Sigmoid colon (tissue), 7 donors: Measurements from ENCODE around the gene LILRB2. TPM values are rescaled to one million over a fixed set of nuclear protein-coding genes. Genes with fewer than 3 reads are reported as not detected.
A peak's percentile ranks its signal among the peaks of the same experiment; 100 is the strongest.

Experiments
- DNase-seq: peaks from one replicate; pipeline ENCODE4 v3.0.0-alpha.2; 2019
- H3K27ac ChIP-seq, 4 donors: fragments of 200-600 bp; sonication (generic); one replicate each; pipeline ENCODE4 v1.5.1; 2016 to 2019; ENCODE audit warnings: mild to moderate bottlenecking in 1 of 4
- H3K27me3 ChIP-seq, 3 donors: fragments of 200-600 bp; sonication (generic); one replicate each; pipeline ENCODE4 v1.5.1; 2019; ENCODE audit warnings: mild to moderate bottlenecking in 1 of 3
- H3K36me3 ChIP-seq, 4 donors: fragments of 200-600 bp; sonication (generic); one replicate each; pipeline ENCODE4 v1.5.1; 2016 to 2019
- H3K4me1 ChIP-seq, 4 donors: fragments of 200-600 bp; sonication (generic); one replicate each; pipeline ENCODE4 v1.5.1; 2017 to 2019
- H3K4me3 ChIP-seq, 4 donors: fragments of 200-600 bp; sonication (generic); one replicate each; pipeline ENCODE4 v1.5.1; 2017 to 2019; ENCODE audit warnings: mild to moderate bottlenecking in 2 of 4, moderate library complexity in 1 of 4
- H3K9me3 ChIP-seq, 4 donors: fragments of 200-600 bp in 3 of 4; sonication (generic) in 3 of 4; one replicate each; pipeline versions ENCODE4 v1.5.1 to v1.6.1; 2013 to 2019
- EP300 ChIP-seq, 4 donors: sonication (generic); formaldehyde crosslinking; IDR thresholded peaks; one replicate each; pipeline ENCODE4 v1.6.1; 2017; ENCODE audit warnings: antibody characterized with exemption in 4 of 4
- POLR2A ChIP-seq, 2 donors: fragments of 450-650 bp; IDR thresholded peaks; one replicate each; pipeline ENCODE4 v1.6.1; 2016; ENCODE audit warnings: antibody characterized with exemption in 2 of 2, mild to moderate bottlenecking in 2 of 2, moderate library complexity in 2 of 2
- POLR2AphosphoS5 ChIP-seq, 4 donors: sonication (generic); formaldehyde crosslinking; IDR thresholded peaks; one replicate each; pipeline ENCODE4 v1.6.1; 2017; ENCODE audit warnings: antibody characterized with exemption in 4 of 4
- WGBS, 2 donors: extraction: QIAGEN DNeasy Blood & Tissue Kit; methylation state at CpG; one replicate each; pipeline ENCODE4 v1.1.7; 2013; 5-methylcytosine and 5-hydroxymethylcytosine counted together
- intact Hi-C: fragments of 100-400 bp; cut with DNase I; formaldehyde crosslinking; loops from one replicate; pipeline ENCODE4 v1.15.1; 2023
- polyA plus RNA-seq, 3 donors: library from polyadenylated mRNA; stranded (reverse); fragments of 200-250 nt; gene quantifications; one replicate each; pipeline ENCODE4 v1.2.3, GENCODE V29; 2013
- total RNA-seq, 4 donors: library from RNA; depleted of rRNA; stranded (reverse); fragments of >200 nt; gene quantifications; one replicate each; pipeline ENCODE4 v1.1.0, GENCODE V29; 2016
- TF ChIP-seq, protein P1 (sequence below), 4 experiments: fragments of 450-650 bp in 3 of 4; fragments of 200-600 bp in 1 of 4; IDR thresholded peaks; one replicate each; pipeline ENCODE4 v1.5.1; 2016 to 2019; ENCODE audit warnings: antibody characterized with exemption in 4 of 4, mild to moderate bottlenecking in 3 of 4, moderate library complexity in 2 of 4
- donor health status: healthy with polysubstance abuse.
- donor health status: Bipolar disorder and iron deficiency.
- donor health status: healthy.

The LILRB2 gene
- total and polyA plus RNA-seq, 7 donors, result 2.4 to 5.9 (median 3.6) TPM

- H3K27me3 ChIP-seq, result peaks cover 8 to 48% (median 16%) of the 10 kb centered on the region in 3 donors
- H3K27ac ChIP-seq, result peak overlapping the region in 1 of 4 donors; percentile 14
- TF ChIP-seq POLR2A (IDR thresholded peaks at IDR 0.05) (no peak), POLR2AphosphoS5 (IDR thresholded peaks at IDR 0.05) (no peak), EP300 (IDR thresholded peaks at IDR 0.05) (no peak)
- TF ChIP-seq, protein P1, sequence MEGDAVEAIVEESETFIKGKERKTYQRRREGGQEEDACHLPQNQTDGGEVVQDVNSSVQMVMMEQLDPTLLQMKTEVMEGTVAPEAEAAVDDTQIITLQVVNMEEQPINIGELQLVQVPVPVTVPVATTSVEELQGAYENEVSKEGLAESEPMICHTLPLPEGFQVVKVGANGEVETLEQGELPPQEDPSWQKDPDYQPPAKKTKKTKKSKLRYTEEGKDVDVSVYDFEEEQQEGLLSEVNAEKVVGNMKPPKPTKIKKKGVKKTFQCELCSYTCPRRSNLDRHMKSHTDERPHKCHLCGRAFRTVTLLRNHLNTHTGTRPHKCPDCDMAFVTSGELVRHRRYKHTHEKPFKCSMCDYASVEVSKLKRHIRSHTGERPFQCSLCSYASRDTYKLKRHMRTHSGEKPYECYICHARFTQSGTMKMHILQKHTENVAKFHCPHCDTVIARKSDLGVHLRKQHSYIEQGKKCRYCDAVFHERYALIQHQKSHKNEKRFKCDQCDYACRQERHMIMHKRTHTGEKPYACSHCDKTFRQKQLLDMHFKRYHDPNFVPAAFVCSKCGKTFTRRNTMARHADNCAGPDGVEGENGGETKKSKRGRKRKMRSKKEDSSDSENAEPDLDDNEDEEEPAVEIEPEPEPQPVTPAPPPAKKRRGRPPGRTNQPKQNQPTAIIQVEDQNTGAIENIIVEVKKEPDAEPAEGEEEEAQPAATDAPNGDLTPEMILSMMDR (IDR thresholded peaks at IDR 0.05), result no peak
- 66 to 77% methylated on average over 19 of the region's 19 CpGs for WGBS, 2 donors
- no peaks in the 10 kb centered on the region for H3K9me3 ChIP-seq
- no peaks in the 10 kb centered on the region for H3K4me1 ChIP-seq
- peak; percentile 40 for DNase-seq
- no peaks in the 10 kb centered on the region for H3K36me3 ChIP-seq
- peak overlapping the region in 2 of 4 donors; percentile 16 to 32 for H3K4me3 ChIP-seq
- intact Hi-C loops, result no loop called here
Measured at GRCh38 chr19:54256250-54257115, 24.4 kb downstream of the LILRB2 start.

DNA sequence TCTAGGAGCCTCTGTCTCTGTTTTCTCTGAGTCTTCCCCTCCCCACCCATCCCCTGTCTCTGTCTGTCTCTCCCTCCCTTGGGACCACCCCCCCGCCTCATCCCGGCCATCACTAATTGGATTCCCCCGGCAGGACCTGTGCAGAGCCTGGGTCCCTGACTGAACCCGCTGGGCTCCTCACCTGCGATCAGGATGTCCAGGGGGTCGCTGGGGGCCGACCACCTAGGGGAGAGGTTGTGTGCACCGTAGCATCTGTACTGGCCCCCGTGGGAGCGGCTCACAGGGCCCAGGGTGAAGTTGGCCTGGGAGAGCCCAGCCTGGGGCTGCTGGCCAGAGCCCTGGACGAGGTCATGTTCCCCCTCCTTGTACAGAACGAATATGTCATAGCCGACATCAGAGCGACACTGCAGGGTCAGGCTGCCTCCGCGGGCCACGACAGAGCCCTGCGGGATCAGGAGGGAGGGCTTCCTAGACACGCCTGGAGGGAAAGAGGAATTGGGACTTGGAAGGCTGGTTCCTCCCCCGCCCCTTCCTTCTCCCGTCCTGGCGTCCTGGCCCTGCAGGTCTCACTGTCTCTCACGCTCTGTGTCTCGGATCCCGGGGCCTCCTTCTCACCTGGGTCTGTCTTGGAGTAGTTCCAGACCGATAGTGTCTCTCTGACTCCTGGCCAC lies 25.7 kb downstream of the LILRB2 start:
- TF ChIP-seq POLR2A (IDR thresholded peaks at IDR 0.05) (no peak), POLR2AphosphoS5 (IDR thresholded peaks at IDR 0.05) (no peak), EP300 (IDR thresholded peaks at IDR 0.05) (no peak)
- TF ChIP-seq, protein P1 (IDR thresholded peaks at IDR 0.05), result no peak
- no peaks in the 10 kb centered on the region for H3K36me3 ChIP-seq
- no peaks in the 10 kb centered on the region for H3K4me1 ChIP-seq
- H3K27me3 ChIP-seq, result peaks cover 8 to 48% (median 16%) of the 10 kb centered on the region in 3 donors
- DNase-seq, result peak; percentile 54
- 66 to 71% methylated on average over 26 of the region's 26 CpGs for WGBS, 2 donors
- H3K4me3 ChIP-seq, result no peak overlapping the region
- intact Hi-C loops, result no loop called here
- H3K27ac ChIP-seq, result no peak overlapping the region
- H3K9me3 ChIP-seq, result no peaks in the 10 kb centered on the region

GRCh38 chr19:54254195-54254906 lies 26.6 kb downstream of the LILRB2 start:
- no peaks in the 10 kb centered on the region for H3K4me1 ChIP-seq
- H3K4me3 ChIP-seq, result no peak overlapping the region
- DNase-seq, result peak; percentile 50
- H3K36me3 ChIP-seq, result no peaks in the 10 kb centered on the region
- H3K27me3 ChIP-seq, result peaks cover 8 to 48% (median 16%) of the 10 kb centered on the region in 3 donors
- no peaks in the 10 kb centered on the region for H3K9me3 ChIP-seq
- TF ChIP-seq POLR2AphosphoS5 (IDR thresholded peaks at IDR 0.05) (no peak), EP300 (IDR thresholded peaks at IDR 0.05) (no peak), POLR2A (IDR thresholded peaks at IDR 0.05) (no peak)
- TF ChIP-seq, protein P1 (IDR thresholded peaks at IDR 0.05), result no peak
- intact Hi-C loops, result no loop called here
- 44 to 65% methylated on average over 17 of the region's 17 CpGs for WGBS, 2 donors
- H3K27ac ChIP-seq, result no peak overlapping the region

DNA sequence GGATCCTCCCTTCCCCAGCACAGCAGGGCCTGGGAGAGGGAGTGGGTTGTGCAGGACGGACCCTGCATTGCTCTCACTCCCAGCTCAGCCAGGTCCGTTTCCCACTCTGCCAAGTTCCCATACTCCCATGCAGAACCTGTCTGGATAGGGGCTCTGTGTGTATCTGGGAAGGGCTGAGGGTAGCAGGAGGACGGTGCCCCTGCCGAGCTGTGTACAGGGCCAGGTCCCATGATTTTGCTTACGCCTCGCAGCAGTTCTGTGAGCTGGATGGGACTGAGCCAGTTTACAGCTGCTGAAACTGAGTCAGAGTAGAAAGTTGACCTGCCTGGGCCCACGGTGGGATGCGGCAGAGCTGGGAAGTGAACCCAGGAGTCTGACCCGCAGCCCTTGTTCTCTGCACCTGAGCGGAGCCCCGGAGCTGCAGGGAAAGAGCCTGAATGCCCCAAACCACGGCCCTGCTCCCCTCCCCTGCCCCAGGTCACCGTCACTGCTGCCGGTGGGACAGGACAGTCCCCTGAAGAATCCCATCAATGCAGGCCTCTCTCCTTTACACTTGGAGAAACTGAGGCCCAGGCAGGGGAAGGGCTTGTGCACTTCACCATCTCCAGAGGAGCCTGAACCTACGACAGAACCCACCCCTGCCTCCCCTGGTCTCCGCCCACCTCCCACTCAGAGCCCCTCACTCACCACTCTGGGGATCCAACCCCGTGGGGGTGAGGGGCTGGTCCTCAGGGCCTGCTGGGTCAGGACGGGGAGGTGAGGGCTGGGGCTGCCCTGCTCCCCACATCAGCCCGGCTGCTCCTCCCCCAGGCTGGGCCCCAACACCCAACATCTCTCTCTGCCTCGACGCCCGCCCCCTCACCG lies 27.3 kb downstream of the LILRB2 start:
- Histone ChIP-seq H3K9me3 (no peaks in the 10 kb centered on the region), H3K4me1 (no peaks in the 10 kb centered on the region), H3K4me3 (no peak overlapping the region), H3K36me3 (no peaks in the 10 kb centered on the region), H3K27me3 (peaks cover 8 to 49% (median 16%) of the 10 kb centered on the region in 3 donors), H3K27ac (no peak overlapping the region)
- peak; percentile 32 for DNase-seq
- no peak for TF ChIP-seq POLR2A (IDR thresholded peaks at IDR 0.05)
- TF ChIP-seq EP300 (IDR thresholded peaks at IDR 0.05), result no peak
- TF ChIP-seq POLR2AphosphoS5 (IDR thresholded peaks at IDR 0.05), result no peak
- TF ChIP-seq, protein P1 (IDR thresholded peaks at IDR 0.05), result no peak
- WGBS, 2 donors, result 63 to 71% methylated on average over 23 of the region's 23 CpGs
- intact Hi-C loops, result no loop called here
